Measurements from ENCODE around the gene HCN3.

The HCN3 gene

DNA sequence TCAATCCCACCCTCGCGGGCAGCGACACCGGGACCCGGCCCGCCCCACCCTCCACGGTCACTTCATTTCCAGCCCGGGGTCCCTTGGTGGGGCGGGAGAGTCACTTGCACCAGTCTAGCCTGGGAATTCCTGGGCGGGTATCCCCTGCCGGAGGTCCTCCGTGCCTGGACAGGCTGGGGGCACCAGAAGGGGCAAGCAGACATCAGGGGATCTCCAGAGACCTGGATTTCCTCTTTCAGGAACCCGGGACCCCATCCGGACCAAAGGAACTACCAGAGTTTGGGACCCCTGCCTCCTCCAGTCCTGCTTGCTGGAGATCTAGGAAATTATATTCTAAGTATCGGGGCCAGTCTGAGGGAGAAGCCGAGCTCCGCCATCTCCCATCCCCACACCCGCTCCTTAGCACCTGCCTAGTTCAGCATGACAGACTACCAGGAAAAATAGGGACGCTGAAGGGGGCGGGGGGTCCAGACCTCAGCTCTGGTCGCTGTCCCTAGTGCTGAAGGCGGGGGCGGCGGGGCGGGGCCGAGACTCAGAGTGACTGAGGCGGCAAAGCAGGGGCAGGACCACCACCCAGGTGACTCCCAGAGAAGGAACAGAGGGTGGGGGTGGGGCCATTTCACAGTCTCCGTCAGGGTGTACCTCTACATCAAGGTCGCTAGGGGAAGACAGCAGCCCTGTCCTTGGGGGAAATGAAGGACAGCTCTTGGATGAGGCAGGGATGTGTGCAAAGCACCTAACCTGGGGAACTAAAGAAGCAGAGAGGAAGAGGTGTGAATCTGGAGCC, 832 bp downstream of the HCN3 start:
- TF ChIP-seq, protein P1, sequence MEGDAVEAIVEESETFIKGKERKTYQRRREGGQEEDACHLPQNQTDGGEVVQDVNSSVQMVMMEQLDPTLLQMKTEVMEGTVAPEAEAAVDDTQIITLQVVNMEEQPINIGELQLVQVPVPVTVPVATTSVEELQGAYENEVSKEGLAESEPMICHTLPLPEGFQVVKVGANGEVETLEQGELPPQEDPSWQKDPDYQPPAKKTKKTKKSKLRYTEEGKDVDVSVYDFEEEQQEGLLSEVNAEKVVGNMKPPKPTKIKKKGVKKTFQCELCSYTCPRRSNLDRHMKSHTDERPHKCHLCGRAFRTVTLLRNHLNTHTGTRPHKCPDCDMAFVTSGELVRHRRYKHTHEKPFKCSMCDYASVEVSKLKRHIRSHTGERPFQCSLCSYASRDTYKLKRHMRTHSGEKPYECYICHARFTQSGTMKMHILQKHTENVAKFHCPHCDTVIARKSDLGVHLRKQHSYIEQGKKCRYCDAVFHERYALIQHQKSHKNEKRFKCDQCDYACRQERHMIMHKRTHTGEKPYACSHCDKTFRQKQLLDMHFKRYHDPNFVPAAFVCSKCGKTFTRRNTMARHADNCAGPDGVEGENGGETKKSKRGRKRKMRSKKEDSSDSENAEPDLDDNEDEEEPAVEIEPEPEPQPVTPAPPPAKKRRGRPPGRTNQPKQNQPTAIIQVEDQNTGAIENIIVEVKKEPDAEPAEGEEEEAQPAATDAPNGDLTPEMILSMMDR (IDR thresholded peaks at IDR 0.05; ENCODE audit: low read depth, low read length) = peak; percentile 12; the same call in 1 of the 2 replicates

GRCh38 chr1:155278689-155279160, 1.5 kb downstream of the HCN3 start:
- TF ChIP-seq, protein P1 (IDR thresholded peaks at IDR 0.05; ENCODE audit: low read depth, low read length) = no peak
- H3K4me3 ChIP-seq (ENCODE audit: low read depth, low read length) = no peak overlapping the region

More for the DNA sequence above, 832 bp downstream of the HCN3 start:
- peak overlapping the region; percentile 70 for H3K4me3 ChIP-seq (ENCODE audit: low read depth, low read length)

GRCh38 chr1:155279268-155279667, 2.0 kb downstream of the HCN3 start:
- H3K4me3 ChIP-seq (ENCODE audit: low read depth, low read length) = no peak overlapping the region
- TF ChIP-seq, protein P1 (IDR thresholded peaks at IDR 0.05; ENCODE audit: low read depth, low read length) = no peak

DNA sequence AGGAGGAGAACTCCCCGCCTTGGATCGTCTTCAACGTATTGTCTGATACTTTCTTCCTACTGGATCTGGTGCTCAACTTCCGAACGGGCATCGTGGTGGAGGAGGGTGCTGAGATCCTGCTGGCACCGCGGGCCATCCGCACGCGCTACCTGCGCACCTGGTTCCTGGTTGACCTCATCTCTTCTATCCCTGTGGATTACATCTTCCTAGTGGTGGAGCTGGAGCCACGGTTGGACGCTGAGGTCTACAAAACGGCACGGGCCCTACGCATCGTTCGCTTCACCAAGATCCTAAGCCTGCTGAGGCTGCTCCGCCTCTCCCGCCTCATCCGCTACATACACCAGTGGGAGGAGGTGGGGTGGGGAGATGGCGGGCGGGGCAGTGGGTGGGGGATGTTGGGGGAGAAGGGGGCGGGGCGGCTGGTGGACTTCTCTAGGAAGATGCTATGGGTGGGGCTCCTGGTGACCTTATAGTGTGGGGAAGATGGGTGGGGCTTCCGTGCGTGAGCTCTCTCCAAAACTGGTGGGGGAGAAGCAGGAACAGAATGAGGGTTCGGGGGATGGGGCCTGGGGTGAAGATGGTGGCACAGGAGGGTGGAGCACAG, 5.3 kb downstream of the HCN3 start:
- TF ChIP-seq, protein P1 (IDR thresholded peaks at IDR 0.05; ENCODE audit: low read depth, low read length) = no peak
- H3K4me3 ChIP-seq (ENCODE audit: low read depth, low read length) = no peak overlapping the region

GRCh38 chr1:155284476-155284875, 7.2 kb downstream of the HCN3 start:
- H3K4me3 ChIP-seq (ENCODE audit: low read depth, low read length) = no peak overlapping the region
- TF ChIP-seq, protein P1 (IDR thresholded peaks at IDR 0.05; ENCODE audit: low read depth, low read length) = no peak

- TF ChIP-seq, protein P1 (IDR thresholded peaks at IDR 0.05; ENCODE audit: low read depth, low read length) = no peak
- H3K4me3 ChIP-seq (ENCODE audit: low read depth, low read length) = no peak overlapping the region
Observed at GRCh38 chr1:155285063-155285462, 7.8 kb downstream of the HCN3 start.

GRCh38 chr1:155285631-155286044, 8.4 kb downstream of the HCN3 start:
- TF ChIP-seq, protein P1 (IDR thresholded peaks at IDR 0.05; ENCODE audit: low read depth, low read length) = no peak

More at GRCh38 chr1:155285631-155286044, 8.4 kb downstream of the HCN3 start:
- H3K4me3 ChIP-seq (ENCODE audit: low read depth, low read length) = no peak overlapping the region

All from WI38 (cell line).